Mesothelial cell of epicardium (in vitro differentiated cells): ENCODE data around the gene IRF2BP2. TPM values are rescaled to one million over a fixed set of nuclear protein-coding genes. Genes with fewer than 3 reads are reported as not detected.

Source experiments
- DNase-seq, 2 experiments: peaks; one replicate each; pipeline ENCODE4 v3.0.0; 2021; ENCODE audit warnings: low spot score in 2 of 2; ENCODE audit not compliant: unreplicated experiment in 2 of 2
- H3K27ac Mint-ChIP-seq: 2 replicates; pipeline ENCODE4 v1.8.0; 2021; ENCODE audit warnings: mixed read lengths
- H3K27me3 Mint-ChIP-seq: 2 replicates; pipeline ENCODE4 v1.8.0; 2021; ENCODE audit warnings: low read depth, mixed read lengths
- H3K36me3 Mint-ChIP-seq: 2 replicates; pipeline ENCODE4 v1.8.0; 2021; ENCODE audit warnings: mixed read lengths
- H3K4me1 Mint-ChIP-seq: 2 replicates; pipeline ENCODE4 v1.8.0; 2021; ENCODE audit warnings: mixed read lengths
- H3K4me3 Mint-ChIP-seq: 2 replicates; pipeline ENCODE4 v1.8.0; 2021; ENCODE audit warnings: mild to moderate bottlenecking, moderate library complexity, mixed read lengths
- H3K9me3 Mint-ChIP-seq: 2 replicates; pipeline ENCODE4 v1.8.0; 2021; ENCODE audit warnings: mixed read lengths
- total RNA-seq: library from RNA; stranded (reverse); gene quantifications from 3 replicates; pipeline ENCODE4 v1.2.1, GENCODE V29; 2021
- TF ChIP-seq, protein P1 (sequence below): fragments of 200-600 bp; sonication (generic); IDR thresholded peaks from one replicate; pipeline ENCODE4 v1.5.0; 2021; ENCODE audit warnings: antibody characterized with exemption; ENCODE audit not compliant: unreplicated experiment

The IRF2BP2 gene
- total RNA-seq, 1 donor from 2014 or later, result 130 TPM

DNA sequence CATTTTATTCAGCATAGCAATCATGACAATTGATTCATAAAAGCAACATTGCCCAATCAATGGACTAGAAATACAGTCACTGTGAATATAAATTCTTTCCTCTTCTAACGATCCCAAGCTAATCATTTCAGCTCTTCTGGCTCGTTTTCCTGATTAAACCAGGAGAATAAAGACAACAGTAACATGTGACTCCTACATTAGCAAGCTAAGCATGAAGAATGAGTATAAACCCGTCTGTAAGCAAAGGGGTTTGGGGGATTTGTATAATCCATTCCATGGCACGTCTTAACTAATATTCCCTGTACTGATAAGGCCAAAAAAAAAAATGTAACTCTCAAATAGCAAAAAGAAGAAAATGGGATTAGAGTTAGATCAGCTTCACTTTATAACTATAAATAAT is 21.6 kb downstream of the IRF2BP2 start:
- TF ChIP-seq, protein P1, sequence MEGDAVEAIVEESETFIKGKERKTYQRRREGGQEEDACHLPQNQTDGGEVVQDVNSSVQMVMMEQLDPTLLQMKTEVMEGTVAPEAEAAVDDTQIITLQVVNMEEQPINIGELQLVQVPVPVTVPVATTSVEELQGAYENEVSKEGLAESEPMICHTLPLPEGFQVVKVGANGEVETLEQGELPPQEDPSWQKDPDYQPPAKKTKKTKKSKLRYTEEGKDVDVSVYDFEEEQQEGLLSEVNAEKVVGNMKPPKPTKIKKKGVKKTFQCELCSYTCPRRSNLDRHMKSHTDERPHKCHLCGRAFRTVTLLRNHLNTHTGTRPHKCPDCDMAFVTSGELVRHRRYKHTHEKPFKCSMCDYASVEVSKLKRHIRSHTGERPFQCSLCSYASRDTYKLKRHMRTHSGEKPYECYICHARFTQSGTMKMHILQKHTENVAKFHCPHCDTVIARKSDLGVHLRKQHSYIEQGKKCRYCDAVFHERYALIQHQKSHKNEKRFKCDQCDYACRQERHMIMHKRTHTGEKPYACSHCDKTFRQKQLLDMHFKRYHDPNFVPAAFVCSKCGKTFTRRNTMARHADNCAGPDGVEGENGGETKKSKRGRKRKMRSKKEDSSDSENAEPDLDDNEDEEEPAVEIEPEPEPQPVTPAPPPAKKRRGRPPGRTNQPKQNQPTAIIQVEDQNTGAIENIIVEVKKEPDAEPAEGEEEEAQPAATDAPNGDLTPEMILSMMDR, result no peak
- Mint-ChIP-seq H3K4me1 (peaks cover 28% of the 10 kb centered on the region), H3K9me3 (no peaks in the 10 kb centered on the region), H3K27ac (no peak overlapping the region), H3K27me3 (no peaks in the 10 kb centered on the region), H3K36me3 (no peaks in the 10 kb centered on the region), H3K4me3 (no peak overlapping the region)
- DNase-seq, result no peak

DNA sequence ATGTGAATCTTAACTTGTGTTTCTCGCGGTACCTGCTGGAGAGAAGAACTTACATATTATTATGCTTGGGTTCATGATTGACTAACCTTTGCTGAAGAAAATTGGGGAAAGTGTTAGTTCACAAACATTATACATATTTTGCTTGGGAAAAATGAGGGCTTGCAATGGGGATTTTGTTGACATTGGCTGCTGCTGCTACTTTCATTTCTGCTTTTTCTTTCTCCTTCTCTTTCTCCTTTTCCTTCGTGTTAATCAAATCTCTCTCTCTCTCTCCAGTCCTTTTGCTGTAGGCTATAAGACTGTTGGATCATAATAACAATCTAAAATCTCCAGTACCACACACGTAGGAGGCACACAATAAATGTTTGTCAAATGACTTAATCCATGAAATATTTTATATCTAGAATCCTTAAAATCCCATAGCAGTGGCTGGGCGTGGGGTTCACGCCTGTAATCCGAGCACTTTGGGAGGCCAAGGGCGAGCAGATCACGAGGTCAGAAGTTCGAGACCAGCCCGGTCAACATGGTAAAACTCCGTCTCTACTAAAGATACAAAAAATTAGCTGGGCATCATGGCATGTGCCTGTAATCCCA is 23.0 kb downstream of the IRF2BP2 start:
- peaks cover 36% of the 10 kb centered on the region for H3K4me1 Mint-ChIP-seq
- TF ChIP-seq, protein P1, result no peak
- no peak overlapping the region for H3K4me3 Mint-ChIP-seq
- no peaks in the 10 kb centered on the region for H3K36me3 Mint-ChIP-seq
- H3K27ac Mint-ChIP-seq, result no peak overlapping the region
- no peaks in the 10 kb centered on the region for H3K27me3 Mint-ChIP-seq
- DNase-seq, result no peak
- H3K9me3 Mint-ChIP-seq, result no peaks in the 10 kb centered on the region

DNA sequence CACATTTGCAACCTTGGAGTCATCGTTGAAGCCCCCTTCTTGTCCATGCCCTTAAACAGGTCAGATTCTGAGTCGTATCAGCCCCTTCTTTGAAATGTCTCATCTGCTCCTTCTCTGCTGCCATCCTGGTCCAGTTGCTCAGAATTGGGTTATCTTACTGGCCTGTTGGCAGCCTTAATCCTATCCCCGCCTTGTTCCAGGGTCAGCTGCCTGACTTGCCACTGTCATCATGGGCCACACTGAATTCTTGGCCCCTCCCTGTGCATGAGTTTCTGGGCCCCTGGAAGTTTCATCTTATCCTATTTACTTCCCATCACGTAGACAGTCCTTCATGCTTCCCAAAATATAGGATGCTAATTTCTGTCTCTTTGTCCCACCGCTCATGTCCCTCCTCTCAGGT is 23.7 kb downstream of the IRF2BP2 start:
- DNase-seq, result no peak
- Mint-ChIP-seq H3K4me1 (peaks cover 40% of the 10 kb centered on the region), H3K27me3 (no peaks in the 10 kb centered on the region), H3K36me3 (no peaks in the 10 kb centered on the region), H3K4me3 (no peak overlapping the region), H3K9me3 (no peaks in the 10 kb centered on the region), H3K27ac (no peak overlapping the region)
- TF ChIP-seq, protein P1, result no peak

DNA sequence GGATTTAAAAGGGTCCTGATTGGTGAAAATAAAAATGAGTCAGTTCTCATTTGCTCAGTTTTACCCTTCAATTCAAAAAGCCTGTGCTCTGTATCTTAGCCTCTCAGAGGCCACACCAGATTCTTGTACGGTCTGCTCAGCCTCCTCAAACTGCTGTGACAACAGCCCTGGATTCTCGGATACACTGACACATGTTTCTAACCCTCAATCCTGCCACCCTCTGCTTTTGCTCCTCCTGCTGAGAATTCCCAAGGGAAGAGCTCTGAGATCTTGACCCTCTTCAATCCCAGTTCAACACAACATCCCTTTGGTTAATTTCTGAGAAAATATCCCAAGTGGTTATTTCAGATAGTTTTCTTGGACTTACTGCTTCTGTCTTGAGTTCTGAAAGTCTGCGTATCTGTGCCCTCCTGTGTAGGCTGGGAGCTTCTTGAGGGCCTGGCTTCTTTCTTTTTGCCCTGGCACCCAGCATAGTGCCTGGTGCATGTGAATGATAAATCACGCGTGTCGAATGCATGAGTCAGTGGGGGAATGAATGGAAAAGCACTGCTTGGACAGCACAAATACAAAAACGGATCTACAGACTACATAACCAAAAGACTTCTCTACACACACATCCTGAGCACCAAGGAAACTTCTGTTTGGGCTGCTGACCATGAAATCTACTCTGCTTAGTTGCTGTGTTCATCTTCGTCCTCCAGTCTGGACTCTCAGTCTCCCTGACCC is 24.5 kb downstream of the IRF2BP2 start:
- H3K9me3 Mint-ChIP-seq, result no peaks in the 10 kb centered on the region
- no peaks in the 10 kb centered on the region for H3K27me3 Mint-ChIP-seq
- TF ChIP-seq, protein P1, result no peak
- H3K4me3 Mint-ChIP-seq, result no peak overlapping the region
- no peaks in the 10 kb centered on the region for H3K36me3 Mint-ChIP-seq
- H3K4me1 Mint-ChIP-seq, result peaks cover 40% of the 10 kb centered on the region
- no peak overlapping the region for H3K27ac Mint-ChIP-seq
- DNase-seq, result no peak

DNA sequence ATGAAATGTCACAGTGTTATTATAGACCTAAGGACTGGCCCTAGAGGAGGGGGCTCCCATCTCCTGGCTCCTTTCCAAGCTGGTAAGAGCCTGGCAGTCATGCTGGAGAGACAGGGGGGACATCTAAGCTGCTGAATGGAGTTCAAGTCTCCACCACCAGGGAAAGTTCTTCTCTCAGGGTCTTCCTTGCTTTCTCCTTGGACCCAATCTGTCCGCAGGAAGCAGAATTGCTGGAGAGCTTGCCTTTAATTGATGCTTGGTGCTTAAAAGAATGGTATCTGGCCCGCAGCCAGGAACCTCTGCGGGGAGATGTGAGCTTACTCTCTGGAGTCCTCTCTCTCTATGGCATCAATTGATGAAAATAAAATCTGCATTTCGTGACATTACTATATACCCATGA is 25.1 kb downstream of the IRF2BP2 start:
- H3K4me3 Mint-ChIP-seq, result no peak overlapping the region
- no peaks in the 10 kb centered on the region for H3K27me3 Mint-ChIP-seq
- H3K4me1 Mint-ChIP-seq, result peaks cover 40% of the 10 kb centered on the region
- no peaks in the 10 kb centered on the region for H3K36me3 Mint-ChIP-seq
- H3K27ac Mint-ChIP-seq, result no peak overlapping the region
- TF ChIP-seq, protein P1, result no peak
- DNase-seq, result peak in 1 of 2 experiments; percentile 65
- H3K9me3 Mint-ChIP-seq, result peaks cover 3% of the 10 kb centered on the region
